NCI-H446 (cell line): Measurements from ENCODE around the gene TNRC18.
"Not testable (repeated sequence)": the region's sequence is repeated elsewhere in the genome, so short reads cannot be mapped to it uniquely, and the experiment has no call there.

Experiments used
- DNase-seq, 2 experiments: peaks; one replicate each; lab custom pipeline; 2025; lab: John Stamatoyannopoulos, UW

TNRC18 gene

DNA sequence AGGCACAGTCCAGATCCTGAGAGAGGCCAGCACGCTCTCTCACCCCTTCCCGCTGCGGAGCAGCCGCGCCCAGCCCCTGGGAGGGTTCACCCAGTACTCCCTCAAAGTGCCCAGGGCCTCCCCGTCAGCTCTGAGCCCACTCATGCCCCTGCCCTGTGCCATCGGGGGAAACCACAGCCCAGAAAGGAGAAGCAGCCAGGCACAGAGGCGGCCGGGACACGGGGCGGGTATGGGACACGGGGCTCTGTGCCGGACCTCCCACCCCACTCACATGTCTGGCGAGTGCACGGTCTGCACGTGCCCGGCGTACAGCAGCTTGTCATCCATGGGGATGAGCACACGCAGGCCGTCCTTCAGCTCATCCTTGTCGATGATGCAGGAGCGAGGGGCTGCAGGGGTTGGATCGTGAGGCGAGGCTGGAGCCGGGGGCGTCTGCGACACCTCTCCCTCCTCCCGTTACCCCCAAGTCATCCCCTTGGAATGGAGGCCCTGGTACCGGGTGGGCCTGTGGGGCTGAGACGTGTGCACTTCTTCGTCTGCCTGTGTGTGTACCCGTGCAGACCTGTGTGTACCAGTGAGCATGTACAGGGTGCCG, 102.7 kb downstream of the TNRC18 start:
- no peak for DNase-seq

DNA sequence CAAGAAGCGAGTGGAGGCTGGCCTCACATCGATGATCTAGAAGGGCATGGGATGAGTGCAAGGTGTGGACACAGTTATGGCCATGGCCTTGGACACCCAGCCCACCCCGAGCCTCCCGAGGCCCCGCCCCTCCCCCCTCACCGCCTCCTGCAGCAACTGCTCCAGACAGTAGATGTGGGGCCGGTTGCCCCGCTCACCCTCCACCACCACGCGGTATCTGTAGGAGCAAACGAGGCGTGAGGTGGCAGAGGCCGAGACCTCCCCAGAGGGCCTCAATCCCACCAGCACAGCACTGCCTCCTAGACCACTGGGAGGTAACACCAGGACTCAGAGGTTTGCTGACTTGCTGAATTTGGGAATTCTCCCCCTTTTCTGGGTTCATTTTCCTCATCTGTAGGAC, 103.2 kb downstream of the TNRC18 start:
- no peak for DNase-seq

DNA sequence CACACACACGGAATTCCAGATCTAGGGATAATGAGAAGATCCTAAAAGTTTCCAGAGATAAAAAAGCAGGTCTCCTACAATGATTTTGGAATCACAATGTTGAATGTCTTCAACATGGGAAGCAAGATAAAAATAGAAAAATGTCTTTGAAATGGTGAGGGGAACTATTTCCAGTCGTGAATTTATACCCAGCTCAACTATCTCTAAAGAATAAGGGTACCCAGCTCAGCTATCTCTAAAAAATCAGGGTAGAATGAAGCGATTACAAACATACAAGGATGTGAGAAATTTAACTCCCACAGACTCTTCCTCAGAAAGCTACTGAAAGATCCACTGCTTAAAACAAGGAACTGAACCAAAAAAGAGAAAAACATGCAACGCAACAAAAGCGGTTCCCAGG, 105.0 kb downstream of the TNRC18 start:
- DNase-seq: not testable (repeated sequence)

DNA sequence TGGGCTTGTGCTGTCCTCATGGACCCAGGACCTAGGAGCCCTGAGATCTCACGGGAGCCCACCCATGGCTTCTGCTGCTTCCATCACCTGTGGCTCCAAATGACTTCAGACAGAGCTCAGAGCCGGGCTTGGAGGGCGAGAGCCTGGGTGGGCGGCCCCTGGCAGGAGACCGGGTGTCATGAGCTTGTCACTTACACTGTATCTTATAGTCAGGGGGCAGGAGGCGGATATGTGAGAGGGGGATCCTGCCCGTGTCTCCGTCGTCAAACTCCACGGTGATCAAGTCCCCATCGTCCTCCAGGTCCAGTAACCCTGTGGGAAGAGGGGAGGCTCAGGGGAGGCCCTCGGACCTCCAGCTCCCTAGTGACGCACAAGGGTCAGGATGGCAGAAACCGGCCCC, 107.9 kb downstream of the TNRC18 start:
- DNase-seq: no peak

DNA sequence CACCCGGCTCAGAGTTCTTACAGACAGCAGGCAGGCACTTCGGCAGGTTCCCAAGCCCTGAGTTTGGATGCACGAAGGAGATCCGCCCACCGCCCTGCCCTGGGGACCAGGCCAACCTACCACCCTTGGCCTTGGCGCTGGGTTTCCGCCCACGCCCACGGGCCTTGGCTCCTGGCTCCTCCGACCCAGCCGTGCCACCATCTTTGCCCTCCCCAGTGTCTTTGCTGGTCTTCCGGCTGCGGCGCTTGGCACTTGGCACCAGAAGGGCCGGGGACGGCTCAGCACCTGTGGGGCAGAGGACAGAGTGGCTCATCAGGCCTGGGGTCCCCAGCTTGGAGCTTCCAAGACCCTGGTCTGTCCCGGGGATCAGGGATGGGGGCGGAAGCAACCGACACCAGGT, 108.8 kb downstream of the TNRC18 start:
- no peak for DNase-seq

DNA sequence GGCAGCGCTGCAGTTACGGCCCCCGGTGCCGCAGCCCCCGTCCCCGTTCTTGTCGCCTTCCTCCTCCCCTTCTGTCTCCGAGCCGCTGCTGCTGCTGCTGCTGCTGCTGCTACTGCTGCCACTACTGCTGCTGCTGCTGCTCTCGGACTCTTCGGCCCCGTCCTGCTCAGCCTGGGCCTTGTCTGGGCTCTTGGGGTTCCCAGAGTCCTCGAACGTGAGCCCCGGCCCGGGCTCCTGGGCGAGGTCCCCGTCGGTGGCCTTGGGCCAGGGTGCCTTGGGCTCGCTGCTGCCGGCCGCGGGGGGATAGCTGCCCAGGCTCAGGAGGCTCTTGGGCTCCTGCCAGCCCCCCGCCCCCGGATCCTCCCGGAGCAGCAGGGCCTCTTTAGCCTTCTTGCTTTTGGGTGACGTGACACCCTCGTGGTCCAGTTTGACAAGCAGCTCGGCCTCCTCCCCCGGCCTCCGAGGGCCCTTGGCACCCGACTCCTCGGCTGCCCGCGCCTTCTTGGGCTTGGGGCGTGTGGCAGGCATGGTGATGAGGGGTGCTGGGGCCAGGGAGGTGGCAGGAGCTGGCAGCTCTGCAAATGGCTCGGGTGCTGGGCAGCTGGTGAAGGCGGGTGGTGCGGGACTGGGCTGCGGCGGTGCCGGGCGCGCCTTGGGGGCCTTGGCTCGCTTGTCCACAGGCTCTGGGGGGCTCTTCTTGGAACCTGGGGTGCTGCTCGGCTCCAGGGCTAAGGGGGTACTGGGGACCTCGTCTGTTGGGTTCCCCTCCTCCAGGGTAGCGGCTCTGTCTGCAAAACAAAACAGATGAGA, 110.4 kb downstream of the TNRC18 start:
- not testable (repeated sequence) for DNase-seq

DNA sequence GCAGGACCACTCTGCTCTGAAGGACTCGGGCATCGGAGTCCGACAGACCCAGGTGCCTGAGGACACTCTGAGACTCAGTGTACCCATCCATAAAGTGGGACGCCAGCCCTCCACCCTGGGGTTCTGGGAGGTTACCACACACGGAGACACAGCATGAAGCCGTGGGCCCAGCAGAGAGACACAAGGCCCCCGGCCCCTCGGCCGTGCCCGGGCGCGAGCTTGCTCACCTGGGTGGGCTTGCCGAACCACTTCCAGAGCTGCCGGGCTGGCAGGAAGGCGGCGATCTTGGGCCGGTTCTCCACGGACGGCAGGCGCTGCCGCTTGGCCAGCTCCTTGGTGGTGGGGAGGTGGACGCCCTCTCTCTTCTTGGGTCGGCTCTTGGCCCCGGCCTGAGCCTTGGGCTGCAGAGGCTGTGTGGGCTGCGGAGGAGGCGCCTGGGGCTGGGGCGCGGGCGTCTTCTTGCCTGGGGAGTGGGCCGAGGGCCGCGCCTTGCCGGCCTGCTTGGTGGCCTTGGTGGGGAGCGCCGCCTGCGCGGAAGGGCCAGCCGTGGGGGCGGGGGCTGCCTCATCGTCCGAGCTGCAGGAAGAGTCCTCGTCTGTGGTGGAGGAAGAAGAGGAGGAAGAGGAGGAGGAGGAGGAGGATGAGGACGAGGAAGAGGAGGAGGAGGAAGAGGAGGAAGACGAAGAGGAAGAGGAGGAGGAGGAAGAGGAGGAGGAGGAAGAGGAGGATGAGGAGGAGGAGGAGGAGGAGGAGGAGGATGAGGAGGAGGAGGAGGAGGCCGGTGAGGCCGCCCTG, 111.2 kb downstream of the TNRC18 start:
- DNase-seq: not testable (repeated sequence)

DNA sequence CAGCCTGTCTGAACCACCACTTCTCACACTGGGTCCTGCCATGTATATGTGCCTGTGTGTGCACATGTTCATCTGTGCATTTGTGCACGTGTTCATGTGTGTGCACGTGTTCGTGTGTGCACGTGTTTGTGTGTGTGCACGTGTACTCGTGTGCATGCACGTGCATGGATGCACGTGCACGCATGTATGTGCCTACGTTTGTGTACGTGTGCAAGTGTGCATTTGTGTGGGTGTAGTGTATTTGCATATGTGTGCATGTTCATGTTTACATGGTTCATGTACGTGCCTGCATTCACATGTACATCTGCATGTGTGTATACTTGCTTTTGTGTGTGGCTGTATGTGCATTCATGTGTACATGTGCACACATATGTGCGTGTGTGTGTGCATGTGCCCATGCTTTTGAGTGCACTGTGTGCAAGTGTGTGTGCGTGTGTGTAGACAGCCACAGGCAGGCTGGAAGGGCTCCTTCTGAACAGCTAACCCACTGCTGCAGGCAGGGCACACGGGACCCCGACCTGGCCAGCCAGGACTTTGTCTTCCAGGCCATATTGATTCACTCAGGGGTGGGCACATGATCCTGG, 112.7 kb downstream of the TNRC18 start:
- no peak for DNase-seq

DNA sequence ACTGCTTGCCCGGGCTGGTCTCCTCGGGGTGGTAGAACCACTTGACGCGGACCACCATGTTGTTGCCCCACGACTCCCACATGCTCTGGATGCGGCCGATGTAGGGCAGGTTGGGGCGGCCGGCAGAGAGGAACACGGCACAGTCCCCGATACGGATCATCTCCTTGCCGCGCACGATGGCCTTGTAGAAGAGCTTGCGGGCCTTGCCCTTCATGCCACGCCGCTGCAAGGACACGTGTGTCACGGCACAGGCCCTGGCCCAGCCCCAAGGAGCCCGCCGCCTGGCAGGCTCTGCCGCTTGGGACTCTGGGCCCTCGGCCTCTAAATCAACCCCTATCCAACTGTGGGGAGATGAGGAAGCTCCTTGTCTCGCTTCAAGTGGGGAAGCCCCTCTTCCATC, 114.5 kb downstream of the TNRC18 start:
- no peak for DNase-seq

DNA sequence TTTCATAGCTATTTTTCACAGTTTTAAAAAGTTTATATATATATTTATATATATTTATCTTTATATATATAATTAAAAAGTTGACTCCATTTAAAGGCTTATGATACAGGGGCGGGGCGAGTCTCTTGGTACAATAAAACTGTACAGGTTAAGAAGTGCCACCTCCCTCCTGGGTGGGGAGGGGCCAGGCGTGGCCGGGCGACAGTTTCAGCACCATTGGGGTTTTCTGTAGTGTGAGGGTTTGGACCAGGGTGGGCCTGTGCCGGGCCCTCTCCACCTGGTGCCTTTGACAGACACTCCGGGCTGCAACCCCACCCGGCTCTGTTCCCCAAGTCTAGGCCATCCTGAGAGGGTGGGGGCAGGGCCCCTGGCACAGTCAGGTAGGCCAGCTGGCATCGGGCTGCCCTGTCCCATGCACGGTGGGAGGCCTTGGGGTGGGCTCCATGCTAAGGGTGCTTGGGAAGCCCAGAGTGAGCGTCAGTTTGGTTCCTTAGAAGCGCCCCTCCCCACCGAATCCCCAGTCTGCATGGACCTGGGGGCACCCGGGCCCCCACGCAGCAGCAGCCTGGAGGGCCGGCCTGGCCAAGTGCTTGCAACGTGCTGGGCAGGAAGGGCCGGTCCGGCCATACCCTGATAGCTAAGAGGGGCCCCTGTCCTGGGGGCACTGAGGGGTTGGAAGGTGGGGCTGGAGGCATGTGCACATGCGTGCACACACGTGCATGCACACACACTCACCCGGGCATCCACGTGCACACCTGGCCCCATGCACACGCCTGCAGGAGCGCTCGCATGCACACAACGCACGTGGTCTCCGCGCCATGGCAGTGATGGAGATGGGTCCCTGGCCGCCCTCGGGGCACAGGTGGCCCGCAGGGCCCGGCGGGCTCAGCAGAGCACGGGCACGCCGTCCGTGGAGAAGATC, 116.2 kb downstream of the TNRC18 start:
- DNase-seq: not testable (repeated sequence)

DNA sequence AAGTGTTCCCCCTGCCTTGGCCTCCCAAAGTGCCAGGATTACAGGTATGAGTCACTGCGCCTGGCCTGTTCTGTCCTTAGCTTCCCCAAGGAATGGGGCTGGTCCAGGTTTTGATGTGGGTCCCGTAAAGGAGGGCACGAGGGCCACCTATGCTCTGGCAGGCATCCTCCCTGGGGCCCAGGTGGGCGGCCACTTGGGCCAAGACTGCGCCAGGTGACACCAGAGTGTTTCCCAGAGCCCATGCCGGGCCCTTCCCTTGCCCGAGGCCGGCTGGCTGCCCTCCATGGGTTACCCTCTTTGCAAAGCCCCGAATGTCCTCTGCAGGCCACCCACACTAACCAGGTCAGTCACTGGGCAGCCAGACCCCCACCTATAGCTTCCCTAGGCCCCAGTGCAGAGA, 118.6 kb downstream of the TNRC18 start:
- not testable (repeated sequence) for DNase-seq

DNA sequence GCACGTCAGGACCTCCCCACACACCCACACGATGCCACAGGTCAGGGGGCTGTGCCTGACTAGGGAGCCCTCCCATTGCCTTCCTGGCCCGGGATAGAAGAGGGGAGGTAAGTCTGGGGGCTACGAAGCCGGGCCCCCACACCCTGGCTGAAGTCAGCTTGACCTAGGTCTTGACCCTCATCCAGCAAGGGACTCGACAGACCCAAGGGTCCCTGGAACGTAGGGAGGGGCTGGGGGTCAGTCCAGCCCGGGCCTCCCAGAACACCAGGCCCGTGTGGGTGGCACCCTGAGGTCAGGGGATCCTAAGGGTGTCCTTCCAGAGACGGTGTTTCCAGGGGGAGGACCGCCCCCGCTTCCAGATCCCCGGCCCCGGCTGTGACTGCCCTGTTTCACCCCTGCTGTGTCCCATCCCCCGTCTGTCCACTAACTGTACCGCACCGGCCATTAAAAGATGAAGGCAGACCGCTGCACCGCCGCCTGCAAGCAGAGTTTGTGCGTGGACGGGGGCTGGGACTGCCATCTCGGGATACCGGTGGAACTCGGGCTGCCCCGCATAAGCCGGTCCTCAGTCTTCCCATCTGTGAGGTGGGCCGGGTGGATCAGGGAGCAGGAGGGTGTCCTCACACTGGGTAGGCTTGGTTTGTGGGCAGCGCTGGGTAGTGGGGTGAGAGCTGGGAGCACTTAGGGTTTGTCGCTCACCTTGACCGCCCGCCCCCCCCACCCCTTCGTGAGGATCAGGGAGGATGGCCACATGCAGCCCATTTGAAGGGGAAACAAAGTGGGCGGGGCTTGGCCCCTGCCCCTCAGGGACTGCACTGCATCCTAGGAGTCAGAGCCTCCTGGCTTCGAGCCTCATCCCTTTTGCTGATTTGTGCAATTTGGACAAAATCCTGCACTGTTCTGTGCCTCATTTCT, 119.8 kb downstream of the TNRC18 start:
- DNase-seq: no peak

DNA sequence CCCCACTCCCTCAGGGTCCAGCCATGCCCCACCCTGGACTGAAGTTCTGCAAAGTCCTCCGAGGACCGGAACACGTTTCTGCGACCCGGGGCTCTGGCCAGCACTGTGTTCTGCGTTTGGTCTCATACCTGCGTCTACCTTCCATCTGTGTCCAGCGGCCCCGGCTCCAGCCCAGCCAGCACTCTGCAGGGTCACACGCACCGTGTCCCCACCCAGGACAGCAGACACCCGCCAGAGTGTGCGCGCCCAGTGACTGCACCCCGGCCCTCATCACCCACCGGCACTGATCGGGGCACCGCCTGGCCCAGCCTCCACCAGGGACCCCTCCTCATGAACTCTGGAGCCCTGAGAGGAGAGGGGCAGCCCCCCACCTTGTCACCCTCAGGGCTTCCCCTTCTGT, 120.6 kb downstream of the TNRC18 start:
- no peak for DNase-seq

DNA sequence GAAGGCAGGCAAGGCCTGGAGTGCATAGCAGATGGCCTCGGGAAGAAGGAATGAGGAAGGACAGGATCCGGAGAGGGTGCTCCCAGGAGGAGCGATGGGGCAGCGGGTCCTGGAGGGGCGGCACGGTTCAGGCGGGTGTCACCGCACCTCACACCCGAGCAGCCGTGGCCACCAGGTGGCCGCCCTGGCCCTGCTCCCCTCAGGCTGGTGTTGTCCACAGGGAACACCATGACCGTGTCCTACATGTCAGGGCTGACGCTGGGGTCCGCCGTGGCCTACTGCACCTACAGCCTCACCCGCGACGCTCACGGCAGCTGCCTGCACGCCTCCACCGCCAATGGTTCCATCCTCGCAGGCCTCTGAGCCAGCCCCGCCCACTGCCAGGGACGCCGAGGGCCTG, 121.1 kb downstream of the TNRC18 start:
- no peak for DNase-seq

DNA sequence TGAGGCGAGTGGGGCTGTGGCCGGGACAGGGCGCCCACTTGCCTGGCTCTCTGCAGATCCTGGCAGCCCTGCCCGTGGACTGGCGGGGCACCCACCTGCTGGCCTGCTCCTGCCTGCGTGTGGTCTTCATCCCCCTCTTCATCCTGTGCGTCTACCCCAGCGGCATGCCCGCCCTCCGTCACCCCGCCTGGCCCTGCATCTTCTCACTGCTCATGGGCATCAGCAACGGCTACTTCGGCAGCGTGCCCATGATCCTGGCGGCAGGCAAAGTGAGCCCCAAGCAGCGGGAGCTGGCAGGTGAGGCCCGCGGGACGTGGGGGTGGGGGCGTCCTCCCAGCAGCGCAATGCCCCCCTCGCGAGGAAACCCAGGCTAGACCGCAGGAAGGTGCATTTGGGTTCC, 123.3 kb downstream of the TNRC18 start:
- DNase-seq: no peak

DNA sequence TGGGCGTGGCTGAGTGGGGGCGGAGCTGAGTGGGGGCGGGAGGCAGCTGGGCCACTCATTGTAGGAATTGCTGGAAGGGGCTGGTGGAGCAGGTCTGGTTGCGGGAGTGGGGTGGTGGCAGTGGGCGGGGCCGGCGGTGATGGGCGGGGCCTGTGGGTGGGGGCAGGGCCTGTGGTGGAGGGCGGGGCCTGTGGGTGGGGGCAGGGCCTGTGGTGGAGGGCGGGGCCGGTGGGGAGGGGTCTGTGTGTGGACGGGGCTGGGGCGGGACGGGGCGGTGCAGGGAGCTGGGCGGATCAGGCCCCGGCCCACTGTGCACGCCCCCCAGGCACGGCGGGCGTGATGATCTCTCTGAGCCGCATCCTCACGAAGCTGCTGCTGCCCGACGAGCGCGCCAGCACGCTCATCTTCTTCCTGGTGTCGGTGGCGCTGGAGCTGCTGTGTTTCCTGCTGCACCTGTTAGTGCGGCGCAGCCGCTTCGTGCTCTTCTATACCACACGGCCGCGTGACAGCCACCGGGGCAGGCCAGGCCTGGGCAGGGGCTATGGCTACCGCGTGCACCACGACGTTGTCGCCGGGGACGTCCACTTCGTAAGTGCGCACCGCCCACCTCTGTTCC, 126.9 kb downstream of the TNRC18 start:
- DNase-seq: no peak

DNA sequence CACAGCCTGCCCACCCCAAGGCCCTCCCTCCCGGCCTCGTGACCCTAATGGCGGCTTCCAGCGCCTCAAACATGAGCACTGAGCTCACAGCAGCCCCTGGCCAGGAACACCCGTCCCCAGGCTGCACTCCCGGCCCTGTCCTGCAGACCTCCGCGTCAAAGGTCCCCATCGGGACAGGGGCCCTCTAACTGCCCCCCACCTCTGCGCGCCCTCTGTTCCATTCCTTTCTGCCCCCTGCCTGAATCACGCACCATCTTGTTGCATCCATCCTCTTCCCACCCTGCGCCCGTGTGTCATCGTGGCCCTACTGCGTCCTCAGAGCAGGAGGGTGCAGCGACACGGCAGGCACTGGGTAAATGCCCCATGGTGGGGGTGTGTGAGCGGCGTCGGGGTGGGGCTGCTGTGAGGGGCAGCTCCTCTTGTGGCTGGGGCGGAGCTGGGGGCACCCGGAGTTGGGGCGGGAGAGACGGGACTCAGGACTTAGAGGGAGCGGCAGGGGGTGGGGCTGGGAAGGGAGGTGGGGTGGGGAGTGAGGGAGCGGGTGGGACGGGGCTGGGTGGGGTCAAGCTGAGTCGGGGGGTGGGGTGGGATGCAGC, 127.5 kb downstream of the TNRC18 start:
- no peak for DNase-seq

DNA sequence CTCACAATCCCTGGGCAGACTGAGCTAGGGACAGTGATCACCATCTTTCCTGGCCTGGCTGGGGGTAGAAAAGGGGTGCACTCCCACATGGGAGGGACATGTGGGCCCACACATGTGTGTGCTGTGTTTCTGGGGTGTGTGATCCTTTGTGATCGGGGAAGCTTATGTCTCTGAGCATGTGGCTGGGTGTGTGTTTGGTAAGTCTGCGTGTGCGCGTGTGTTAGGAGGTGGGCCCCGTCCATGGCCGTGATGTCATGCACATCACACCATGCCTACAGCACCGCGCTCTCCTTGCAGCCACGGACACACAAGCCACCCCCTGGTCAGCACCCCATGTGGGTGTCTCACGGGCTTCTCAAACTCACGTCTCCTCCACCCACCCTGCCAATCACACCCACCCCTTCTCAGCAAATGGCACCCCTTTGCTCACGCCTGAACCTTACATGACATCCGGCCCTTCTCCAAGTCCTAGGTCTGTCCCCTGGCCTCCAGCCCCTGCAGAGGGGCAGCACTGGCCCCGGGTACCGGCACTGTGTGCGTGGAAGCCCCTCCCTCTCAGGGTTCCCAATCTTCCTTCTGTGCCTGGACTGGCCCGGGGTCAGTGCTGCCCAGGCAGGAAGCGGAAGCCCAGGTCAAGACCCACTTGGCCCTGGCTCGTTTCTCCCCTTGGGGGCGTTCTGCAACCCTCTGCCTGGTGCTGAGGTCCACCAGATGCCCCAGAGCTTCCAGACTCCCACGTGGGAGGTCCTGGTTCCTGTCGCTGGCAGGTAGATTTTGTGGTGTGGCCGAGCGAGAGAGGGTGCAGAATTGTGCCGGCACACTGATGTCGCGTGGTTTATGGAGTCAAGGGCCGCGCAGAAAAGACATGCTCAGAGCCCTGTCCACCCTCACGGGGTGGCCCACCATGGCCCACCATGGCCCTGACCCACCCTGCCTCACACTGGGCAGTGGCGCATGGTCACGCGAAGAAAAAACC, 128.3 kb downstream of the TNRC18 start:
- DNase-seq: no peak
